ENCODE results near the gene KRTAP12-3. TPM values are rescaled to one million over a fixed set of nuclear protein-coding genes. Genes with fewer than 3 reads are reported as not detected.
A peak's percentile ranks its signal among the peaks of the same experiment; 100 is the strongest.

Gene KRTAP12-3
- total and polyA plus RNA-seq, 10 donors: not detected

GRCh38 chr21:44614961-44615391 lies 42.8 kb upstream of the KRTAP12-3 start:
- DNase-seq: no peak
- Histone ChIP-seq H3K4me1 (peaks cover 0 to 18% (median 5%) of the 10 kb centered on the region in 6 donors), H3K27me3 (replicated peaks in 1 of 7) (peaks cover 0 to 41% (median 0%) of the 10 kb centered on the region in 7 donors), H3K4me3 (no peak overlapping the region), H3K27ac (no peak overlapping the region), H3K36me3 (no peaks in the 10 kb centered on the region), H3K9me3 (peaks cover 0 to 30% (median 27%) of the 10 kb centered on the region in 8 donors)
- TF ChIP-seq, protein P1, sequence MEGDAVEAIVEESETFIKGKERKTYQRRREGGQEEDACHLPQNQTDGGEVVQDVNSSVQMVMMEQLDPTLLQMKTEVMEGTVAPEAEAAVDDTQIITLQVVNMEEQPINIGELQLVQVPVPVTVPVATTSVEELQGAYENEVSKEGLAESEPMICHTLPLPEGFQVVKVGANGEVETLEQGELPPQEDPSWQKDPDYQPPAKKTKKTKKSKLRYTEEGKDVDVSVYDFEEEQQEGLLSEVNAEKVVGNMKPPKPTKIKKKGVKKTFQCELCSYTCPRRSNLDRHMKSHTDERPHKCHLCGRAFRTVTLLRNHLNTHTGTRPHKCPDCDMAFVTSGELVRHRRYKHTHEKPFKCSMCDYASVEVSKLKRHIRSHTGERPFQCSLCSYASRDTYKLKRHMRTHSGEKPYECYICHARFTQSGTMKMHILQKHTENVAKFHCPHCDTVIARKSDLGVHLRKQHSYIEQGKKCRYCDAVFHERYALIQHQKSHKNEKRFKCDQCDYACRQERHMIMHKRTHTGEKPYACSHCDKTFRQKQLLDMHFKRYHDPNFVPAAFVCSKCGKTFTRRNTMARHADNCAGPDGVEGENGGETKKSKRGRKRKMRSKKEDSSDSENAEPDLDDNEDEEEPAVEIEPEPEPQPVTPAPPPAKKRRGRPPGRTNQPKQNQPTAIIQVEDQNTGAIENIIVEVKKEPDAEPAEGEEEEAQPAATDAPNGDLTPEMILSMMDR (IDR thresholded peaks at IDR 0.05 in 8 of 11, conservative IDR thresholded peaks at IDR 0.05 in 3 of 11): no peak
- no peak for TF ChIP-seq POLR2A (IDR thresholded peaks at IDR 0.05)
- no peak for TF ChIP-seq POLR2AphosphoS5 (IDR thresholded peaks at IDR 0.05)
- WGBS, 5 donors: 90 to 94% (median 91%) methylated on average over 28 of the region's 28 CpGs
- intact Hi-C loops (cut with DNase I; ENCODE audit: low total_unique reads): no loop called here

DNA sequence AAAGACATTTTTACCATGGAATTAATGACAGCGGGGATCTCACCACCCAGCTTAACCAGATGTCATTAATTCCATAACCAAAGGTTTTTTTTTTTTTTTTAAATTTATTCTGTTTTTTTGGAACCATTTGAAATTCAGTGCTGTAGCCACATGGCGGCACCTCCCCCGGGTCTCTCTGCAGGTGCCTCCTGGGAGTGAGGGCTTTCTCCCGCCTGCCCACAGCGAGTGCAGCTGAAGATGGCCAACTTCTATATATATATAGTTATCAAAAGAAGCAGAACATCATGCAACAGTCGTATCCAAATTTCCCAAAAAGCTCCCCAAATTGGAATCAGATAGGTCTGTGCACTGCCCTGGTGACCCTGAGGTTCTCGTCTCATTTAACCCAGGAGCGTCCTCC lies 42.3 kb upstream of the KRTAP12-3 start:
- no peak overlapping the region for H3K27ac ChIP-seq
- peaks cover 0 to 30% (median 27%) of the 10 kb centered on the region in 8 donors for H3K9me3 ChIP-seq
- H3K4me1 ChIP-seq: peaks cover 0 to 18% (median 5%) of the 10 kb centered on the region in 6 donors
- no peak overlapping the region for H3K4me3 ChIP-seq
- intact Hi-C loops (cut with DNase I; ENCODE audit: low total_unique reads): no loop called here
- DNase-seq: no peak
- TF ChIP-seq POLR2A (IDR thresholded peaks at IDR 0.05) (no peak), POLR2AphosphoS5 (IDR thresholded peaks at IDR 0.05) (no peak)
- TF ChIP-seq, protein P1 (IDR thresholded peaks at IDR 0.05 in 8 of 11, conservative IDR thresholded peaks at IDR 0.05 in 3 of 11): no peak
- H3K27me3 ChIP-seq (replicated peaks in 1 of 7): peaks cover 0 to 41% (median 0%) of the 10 kb centered on the region in 7 donors
- H3K36me3 ChIP-seq: no peaks in the 10 kb centered on the region
- 77 to 85% (median 83%) methylated on average over 8 of the region's 8 CpGs for WGBS, 5 donors

GRCh38 chr21:44615911-44616590 lies 41.7 kb upstream of the KRTAP12-3 start:
- Histone ChIP-seq H3K4me1 (peaks cover 0 to 18% (median 5%) of the 10 kb centered on the region in 6 donors), H3K27ac (no peak overlapping the region), H3K4me3 (no peak overlapping the region), H3K9me3 (peaks cover 0 to 28% (median 26%) of the 10 kb centered on the region in 8 donors), H3K27me3 (replicated peaks in 1 of 7) (peaks cover 0 to 41% (median 0%) of the 10 kb centered on the region in 7 donors), H3K36me3 (no peaks in the 10 kb centered on the region)
- no peak for TF ChIP-seq POLR2A (IDR thresholded peaks at IDR 0.05)
- TF ChIP-seq POLR2AphosphoS5 (IDR thresholded peaks at IDR 0.05): no peak
- TF ChIP-seq, protein P1 (IDR thresholded peaks at IDR 0.05 in 8 of 11, conservative IDR thresholded peaks at IDR 0.05 in 3 of 11): no peak
- DNase-seq: peak; percentile 64
- 75 to 84% (median 81%) methylated on average over 12 to 17 of the region's 17 CpGs for WGBS, 5 donors
- intact Hi-C loops (cut with DNase I; ENCODE audit: low total_unique reads): no loop called here

DNA sequence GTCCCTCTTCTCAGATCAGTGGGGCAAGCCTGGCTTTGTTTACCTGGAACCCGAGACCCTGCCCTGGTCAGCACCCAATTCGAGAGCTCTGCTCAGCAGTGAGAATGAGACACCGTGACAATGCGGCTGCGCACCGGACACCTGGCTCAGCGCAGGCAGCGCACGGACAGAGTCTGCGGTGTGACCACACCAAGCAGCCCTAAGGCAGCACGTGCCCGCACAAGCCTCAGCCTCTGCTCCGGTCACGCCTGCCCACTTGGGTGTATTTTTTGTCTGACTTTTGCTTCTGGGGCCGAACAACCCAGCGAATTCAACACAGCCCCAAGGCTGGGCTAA lies 41.2 kb upstream of the KRTAP12-3 start:
- H3K27ac ChIP-seq: no peak overlapping the region

More for the DNA sequence above, 41.2 kb upstream of the KRTAP12-3 start:
- no peak for DNase-seq
- no peak overlapping the region for H3K4me3 ChIP-seq
- 86 to 93% (median 86%) methylated on average over 16 of the region's 16 CpGs for WGBS, 5 donors
- H3K9me3 ChIP-seq: peaks cover 0 to 28% (median 22%) of the 10 kb centered on the region in 8 donors
- TF ChIP-seq POLR2A (IDR thresholded peaks at IDR 0.05): no peak
- TF ChIP-seq, protein P1 (IDR thresholded peaks at IDR 0.05 in 8 of 11, conservative IDR thresholded peaks at IDR 0.05 in 3 of 11): no peak
- no peaks in the 10 kb centered on the region for H3K36me3 ChIP-seq
- intact Hi-C loops (cut with DNase I; ENCODE audit: low total_unique reads): no loop called here
- peaks cover 0 to 18% (median 5%) of the 10 kb centered on the region in 6 donors for H3K4me1 ChIP-seq
- peaks cover 0 to 41% (median 0%) of the 10 kb centered on the region in 7 donors for H3K27me3 ChIP-seq (replicated peaks in 1 of 7)
